OCI-LY7 (cell line): ENCODE results near the gene HCFC1. TPM values are rescaled to one million over a fixed set of nuclear protein-coding genes. Genes with fewer than 3 reads are reported as not detected.

Experiments used
- BruUV-seq: library from RNA; stranded (reverse); fragments of 400-500 nt; replicated peaks from 2 replicates; lab custom pipeline; 2021; lab: Mats Ljungman, UMichigan
- CTCF ChIA-PET: fragments of 300-600 bp; sonication (Branson Sonifier 250); formaldehyde crosslinking; loops from one replicate; lab custom pipeline; 2022; ENCODE audit warnings: antibody characterized with exemption; ENCODE audit not compliant: unreplicated experiment; lab: Charles Lee
- POLR2A ChIA-PET: fragments of 300-600 bp; sonication (Branson Sonifier 250); formaldehyde crosslinking; loops from one replicate; lab custom pipeline; 2022; ENCODE audit warnings: antibody characterized with exemption; lab: Charles Lee
- DNase-seq: peaks from one replicate; pipeline ENCODE4 v3.0.0-alpha.2; 2015; ENCODE audit warnings: low spot score
- H2AFZ ChIP-seq: fragments of 200-600 bp; sonication (generic), shearing (Covaris generic); 2 replicates; pipeline ENCODE4 v1.6.1; 2014; ENCODE audit warnings: mild to moderate bottlenecking, antibody characterized with exemption, low read length, moderate library complexity
- H3K27ac ChIP-seq: fragments of 200-600 bp; sonication (generic); 2 replicates; pipeline ENCODE4 v1.5.1; 2014; ENCODE audit warnings: mixed run types, low read depth, mild to moderate bottlenecking, moderate library complexity, low read length, inconsistent platforms; ENCODE audit not compliant: poor library complexity, severe bottlenecking
- H3K36me3 ChIP-seq: fragments of 200-600 bp; sonication (generic); 2 replicates; pipeline ENCODE4 v1.6.1; 2014; ENCODE audit warnings: mild to moderate bottlenecking, antibody characterized with exemption, low read length, moderate library complexity, mixed read lengths; ENCODE audit not compliant: insufficient read depth
- H3K4me1 ChIP-seq: fragments of 200-600 bp; sonication (generic); 2 replicates; pipeline ENCODE4 v1.5.1; 2014; ENCODE audit warnings: mild to moderate bottlenecking, low read length; ENCODE audit not compliant: insufficient read depth, poor library complexity, severe bottlenecking
- H3K4me2 ChIP-seq: fragments of 200-600 bp; sonication (generic); 2 replicates; pipeline ENCODE4 v1.6.1; 2014; ENCODE audit warnings: mild to moderate bottlenecking, low read length
- H3K4me3 ChIP-seq: fragments of 200-600 bp; sonication (generic); 2 replicates; pipeline ENCODE4 v1.5.1; 2014; ENCODE audit warnings: mild to moderate bottlenecking, low read depth, low read length; ENCODE audit not compliant: poor library complexity, severe bottlenecking
- H3K79me2 ChIP-seq: fragments of 200-600 bp; sonication (generic); 2 replicates; pipeline ENCODE4 v1.6.1; 2016; ENCODE audit warnings: low read depth, mild to moderate bottlenecking, low read length, moderate library complexity, mixed read lengths; ENCODE audit not compliant: insufficient read depth
- H3K9me2 ChIP-seq: fragments of 200-600 bp; sonication (generic); 2 replicates; pipeline ENCODE4 v1.6.1; 2016; ENCODE audit warnings: mild to moderate bottlenecking, low read length, mixed read lengths; ENCODE audit not compliant: insufficient read depth
- H3K9me3 ChIP-seq: fragments of 200-600 bp; sonication (generic); 2 replicates; pipeline ENCODE4 v1.6.1; 2014; ENCODE audit warnings: mild to moderate bottlenecking, mixed run types, low read length, mixed read lengths
- H4K20me1 ChIP-seq: fragments of 200-600 bp; sonication (generic); 2 replicates; pipeline ENCODE4 v1.6.1; 2014; ENCODE audit warnings: mild to moderate bottlenecking, antibody characterized with exemption, low read length, moderate library complexity, mixed read lengths; ENCODE audit not compliant: insufficient read depth
- EZH2phosphoT487 ChIP-seq: fragments of 200-600 bp; sonication (generic); IDR thresholded peaks from 2 replicates; pipeline ENCODE4 v1.6.1; 2018; ENCODE audit warnings: low read depth, borderline replicate concordance, mild to moderate bottlenecking, mixed run types, antibody characterized with exemption, low read length, moderate library complexity, mixed read lengths
- intact Hi-C: fragments of 100-400 bp; cut with micrococcal nuclease; formaldehyde crosslinking; loops from one replicate; pipeline ENCODE4 v1.10.0; 2022; ENCODE audit not compliant: unreplicated experiment
- total RNA-seq, 2 experiments: library from RNA; depleted of rRNA in 1 of 2; stranded (reverse); fragments of >200 nt in 1 of 2; shearing (Covaris generic) in 1 of 2; gene quantifications; 2 replicates each; pipeline ENCODE4 v1.2.3, GENCODE V29; 2014 to 2022
- TF ChIP-seq, protein P1 (sequence below): fragments of 200-600 bp; sonication (generic); conservative IDR thresholded peaks from 2 replicates; pipeline ENCODE4 v1.5.1; 2014; ENCODE audit warnings: mild to moderate bottlenecking, antibody characterized with exemption, low read length, moderate library complexity, mixed read lengths

HCFC1 gene
- total RNA-seq, 2 experiments from 2014 or later, result 64.2 to 134 TPM

DNA sequence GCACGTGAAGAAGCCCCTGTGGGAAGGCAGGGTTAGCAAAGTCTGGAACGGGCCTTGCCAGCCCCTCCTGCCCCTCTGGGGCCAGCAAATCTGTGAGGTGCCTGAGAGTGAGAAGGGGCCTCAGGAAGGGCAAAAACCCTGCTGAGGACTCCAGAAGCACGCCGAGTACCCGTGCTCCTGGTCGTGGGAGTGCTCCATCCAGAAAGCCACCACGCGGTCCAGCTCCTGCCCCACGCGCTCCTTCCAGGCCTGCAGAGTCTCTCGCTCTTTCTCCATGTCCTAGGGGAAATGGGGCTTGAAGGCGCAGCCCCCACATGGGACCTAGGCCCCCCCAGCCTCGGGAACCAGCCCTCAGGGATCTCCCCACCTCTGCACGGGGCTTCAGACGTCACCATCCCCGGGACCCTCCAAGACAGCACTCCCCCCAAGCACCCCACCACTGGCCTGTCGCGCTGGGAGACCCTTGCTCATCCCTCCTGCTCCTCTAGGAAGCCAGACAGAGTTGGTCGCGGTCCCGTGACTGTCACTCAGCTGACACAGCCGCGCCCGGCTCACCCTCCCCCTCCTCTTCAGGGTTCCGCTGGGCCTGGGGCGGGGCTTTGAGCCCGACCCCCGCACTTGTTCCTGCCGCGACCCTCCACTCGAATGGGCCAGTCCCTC lies 27.3 kb downstream of the HCFC1 start, which contains the start of gene RENBP:
TSS of gene RENBP (minus strand) at position 504 of the 660 bp plus-strand sequence. CDS start at position 471, 33 bp downstream.
- no peaks in the 10 kb centered on the region for H4K20me1 ChIP-seq
- H3K27ac ChIP-seq, result no peak within 1 kb of the TSS
- H3K4me1 ChIP-seq, result peaks cover 16% of the 10 kb centered on the region
- BruUV-seq, result no TSS peak
- no peaks in the 10 kb centered on the region for H3K79me2 ChIP-seq
- no peaks in the 10 kb centered on the region for H3K9me2 ChIP-seq
- TF ChIP-seq, protein P1, sequence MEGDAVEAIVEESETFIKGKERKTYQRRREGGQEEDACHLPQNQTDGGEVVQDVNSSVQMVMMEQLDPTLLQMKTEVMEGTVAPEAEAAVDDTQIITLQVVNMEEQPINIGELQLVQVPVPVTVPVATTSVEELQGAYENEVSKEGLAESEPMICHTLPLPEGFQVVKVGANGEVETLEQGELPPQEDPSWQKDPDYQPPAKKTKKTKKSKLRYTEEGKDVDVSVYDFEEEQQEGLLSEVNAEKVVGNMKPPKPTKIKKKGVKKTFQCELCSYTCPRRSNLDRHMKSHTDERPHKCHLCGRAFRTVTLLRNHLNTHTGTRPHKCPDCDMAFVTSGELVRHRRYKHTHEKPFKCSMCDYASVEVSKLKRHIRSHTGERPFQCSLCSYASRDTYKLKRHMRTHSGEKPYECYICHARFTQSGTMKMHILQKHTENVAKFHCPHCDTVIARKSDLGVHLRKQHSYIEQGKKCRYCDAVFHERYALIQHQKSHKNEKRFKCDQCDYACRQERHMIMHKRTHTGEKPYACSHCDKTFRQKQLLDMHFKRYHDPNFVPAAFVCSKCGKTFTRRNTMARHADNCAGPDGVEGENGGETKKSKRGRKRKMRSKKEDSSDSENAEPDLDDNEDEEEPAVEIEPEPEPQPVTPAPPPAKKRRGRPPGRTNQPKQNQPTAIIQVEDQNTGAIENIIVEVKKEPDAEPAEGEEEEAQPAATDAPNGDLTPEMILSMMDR, result no peak
- no peak for TF ChIP-seq EZH2phosphoT487
- H3K4me2 ChIP-seq, result peak within 1 kb of the TSS; percentile 63
- H2AFZ ChIP-seq, result 0 out of 2 replicates have a peak within 1 kb of the TSS, but pooled peaks have one; percentile 19
- POLR2A ChIA-PET, result interaction anchor here (0.6 kb wide), 1 partner anchor 557 kb away, joined by 4 read pairs; no protein-coding TSS in a partner anchor
- peak; percentile 46 for DNase-seq
- H3K36me3 ChIP-seq, result peaks cover 29% of the 10 kb centered on the region
- CTCF ChIA-PET, result interaction anchor here (0.7 kb wide), 1 partner anchor 24 kb away, joined by 3 read pairs; no protein-coding TSS in a partner anchor
- no peaks in the 10 kb centered on the region for H3K9me3 ChIP-seq
- H3K4me3 ChIP-seq, result peak within 1 kb of the TSS; percentile 52
- intact Hi-C loops, result no loop called here

DNA sequence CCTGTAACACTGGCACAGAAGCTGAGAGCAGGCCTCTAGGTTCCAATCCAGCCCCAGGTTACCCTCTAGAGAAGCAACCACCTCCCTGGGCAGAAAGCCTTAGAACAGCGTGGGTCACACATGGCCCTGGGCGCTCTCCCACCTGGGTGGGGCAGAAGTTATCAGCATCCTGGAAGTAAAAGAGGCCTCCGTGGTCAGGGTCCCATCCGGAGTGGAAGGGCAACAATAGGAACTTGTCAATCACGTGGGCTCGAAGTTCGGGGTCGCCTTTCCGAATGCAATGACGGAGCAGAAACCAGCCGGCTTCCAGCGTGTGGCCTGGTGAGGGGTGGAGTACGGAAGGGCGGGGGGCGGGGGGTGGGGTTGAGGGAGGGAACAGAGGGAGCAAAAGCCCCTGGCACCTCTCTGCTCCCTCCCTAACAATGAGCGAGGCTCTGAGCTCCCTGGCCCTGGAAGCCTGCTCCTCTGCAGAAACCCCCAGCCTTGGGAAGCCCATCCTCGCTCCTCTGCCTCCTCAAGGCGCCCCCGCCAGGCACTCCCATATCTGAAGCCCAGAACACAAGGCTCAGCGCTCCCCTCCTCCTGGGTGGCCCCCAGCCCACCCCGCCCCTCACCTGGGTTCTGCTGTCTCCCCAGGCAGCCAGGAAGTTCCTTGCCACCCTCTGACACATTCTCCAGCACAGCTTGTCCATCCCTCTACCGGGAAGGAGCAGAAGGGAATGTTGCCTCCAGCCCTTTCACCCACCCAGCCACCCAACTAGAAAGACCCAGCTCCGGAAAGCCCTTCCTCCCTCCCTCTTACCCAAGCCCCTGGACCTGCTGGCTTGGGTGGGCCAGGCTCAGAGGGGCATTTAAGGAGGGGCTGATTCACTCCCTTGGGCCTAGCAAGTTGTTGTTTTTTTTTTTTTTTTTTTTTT lies 30.0 kb downstream of the HCFC1 start:
- POLR2A ChIA-PET, result interaction anchor here (0.7 kb wide), 2 partner anchors 51 to 1296 kb away, joined by 3 read pairs; no protein-coding TSS in a partner anchor
- no peaks in the 10 kb centered on the region for H3K9me3 ChIP-seq
- no peaks in the 10 kb centered on the region for H3K79me2 ChIP-seq
- H3K27ac ChIP-seq, result no peak overlapping the region
- H4K20me1 ChIP-seq, result no peaks in the 10 kb centered on the region
- H3K36me3 ChIP-seq, result peaks cover 7% of the 10 kb centered on the region; the same call in 1 of the 2 replicates
- no peak overlapping the region for H3K4me2 ChIP-seq
- no peaks in the 10 kb centered on the region for H3K9me2 ChIP-seq
- no peak for DNase-seq
- no peak overlapping the region for H2AFZ ChIP-seq
- H3K4me1 ChIP-seq, result peaks cover 13% of the 10 kb centered on the region
- CTCF ChIA-PET, result no interaction called here
- intact Hi-C loops, result no loop called here
- BruUV-seq, result no TSS peak
- no peak overlapping the region for H3K4me3 ChIP-seq
- TF ChIP-seq, protein P1, result no peak
- TF ChIP-seq EZH2phosphoT487, result no peak
